WTC11 (cell line): ENCODE measurements around the gene CNKSR3. TPM values are rescaled to one million over a fixed set of nuclear protein-coding genes. Genes with fewer than 3 reads are reported as not detected.

Experiments used
- ATAC-seq: fragments of 200-7000 bp; cut with Tn5 transposase; 2 replicates; pipeline ENCODE4 v1.10.0; 2021; ENCODE audit warnings: mild to moderate bottlenecking, moderate library complexity
- CTCF ChIA-PET: fragments of 300-600 bp; sonication (Branson Sonifier 250); formaldehyde crosslinking; loops from one replicate; lab custom pipeline; 2021; ENCODE audit warnings: antibody characterized with exemption; lab: Charles Lee
- POLR2A ChIA-PET: fragments of 350-600 bp; sonication (Branson Sonifier 250); formaldehyde crosslinking; loops from one replicate; lab custom pipeline; 2021; ENCODE audit warnings: antibody characterized with exemption; lab: Charles Lee
- DNase-seq: peaks from one replicate; pipeline ENCODE4 v3.0.0; 2021; ENCODE audit warnings: low spot score
- H3K27ac Mint-ChIP-seq: 2 replicates; pipeline ENCODE4 v1.8.0; 2021; ENCODE audit warnings: mixed read lengths
- H3K27me3 Mint-ChIP-seq: 2 replicates; pipeline ENCODE4 v1.8.0; 2021; ENCODE audit warnings: low read depth, mild to moderate bottlenecking, moderate library complexity, mixed read lengths
- H3K36me3 Mint-ChIP-seq: 2 replicates; pipeline ENCODE4 v1.8.0; 2021; ENCODE audit warnings: mixed read lengths
- H3K4me1 Mint-ChIP-seq: 2 replicates; pipeline ENCODE4 v1.8.0; 2022; ENCODE audit warnings: mixed read lengths
- H3K4me3 Mint-ChIP-seq: 2 replicates; pipeline ENCODE4 v1.8.0; 2021; ENCODE audit warnings: mild to moderate bottlenecking, moderate library complexity, mixed read lengths
- H3K9me3 Mint-ChIP-seq: 2 replicates; pipeline ENCODE4 v1.8.0; 2021; ENCODE audit warnings: mixed read lengths
- ATF2 ChIP-seq: sonication (generic); formaldehyde crosslinking; IDR thresholded peaks from 2 replicates; pipeline ENCODE4 v1.8.1; 2022; ENCODE audit warnings: low read depth, missing genetic modification reagents, borderline replicate concordance
- CDX4 ChIP-seq: fragments of 250-450 bp; sonication (Bioruptor Pico); IDR thresholded peaks from 2 replicates; pipeline ENCODE4 v1.9.0; 2021; ENCODE audit warnings: moderate library complexity, mild to moderate bottlenecking, inconsistent platforms, borderline replicate concordance
- CREB1 ChIP-seq: sonication (generic); formaldehyde crosslinking; IDR thresholded peaks from 2 replicates; pipeline ENCODE4 v1.8.0; 2023; ENCODE audit warnings: mild to moderate bottlenecking, missing genetic modification reagents
- CREM ChIP-seq: sonication (generic); formaldehyde crosslinking; IDR thresholded peaks from 2 replicates; pipeline ENCODE4 v1.8.1; 2022; ENCODE audit warnings: mild to moderate bottlenecking, missing genetic modification reagents, moderate library complexity
- E2F1 ChIP-seq: sonication (generic); formaldehyde crosslinking; IDR thresholded peaks from 2 replicates; pipeline ENCODE4 v1.8.0; 2022; ENCODE audit warnings: mild to moderate bottlenecking, missing genetic modification reagents
- E2F4 ChIP-seq: sonication (generic); formaldehyde crosslinking; IDR thresholded peaks from 2 replicates; pipeline ENCODE4 v1.8.1; 2022; ENCODE audit warnings: low read depth, mild to moderate bottlenecking, moderate library complexity, missing genetic modification reagents, borderline replicate concordance
- ELF4 ChIP-seq: sonication (generic); formaldehyde crosslinking; IDR thresholded peaks from 2 replicates; pipeline ENCODE4 v1.8.1; 2022; ENCODE audit warnings: low read depth, mild to moderate bottlenecking, moderate library complexity, missing genetic modification reagents
- ERG ChIP-seq: fragments of 250-450 bp; sonication (Bioruptor Pico); IDR thresholded peaks from 2 replicates; pipeline ENCODE4 v1.8.0; 2021; ENCODE audit warnings: mild to moderate bottlenecking
- ESRRA ChIP-seq: sonication (generic); formaldehyde crosslinking; IDR thresholded peaks from 2 replicates; pipeline ENCODE4 v1.8.1; 2022; ENCODE audit warnings: mild to moderate bottlenecking, missing genetic modification reagents, borderline replicate concordance
- ETV6 ChIP-seq: sonication (generic); formaldehyde crosslinking; IDR thresholded peaks from 2 replicates; pipeline ENCODE4 v1.8.1; 2022; ENCODE audit warnings: mild to moderate bottlenecking, missing genetic modification reagents
- FOXK1 ChIP-seq: sonication (generic); formaldehyde crosslinking; IDR thresholded peaks from 2 replicates; pipeline ENCODE4 v1.8.0; 2022; ENCODE audit warnings: mild to moderate bottlenecking, moderate library complexity, missing genetic modification reagents
- GABPB1 ChIP-seq: sonication (generic); formaldehyde crosslinking; IDR thresholded peaks from 2 replicates; pipeline ENCODE4 v1.8.1; 2023; ENCODE audit warnings: mild to moderate bottlenecking, missing genetic modification reagents
- HMGA2 ChIP-seq: fragments of 250-450 bp; sonication (Bioruptor Pico); IDR thresholded peaks from 2 replicates; pipeline ENCODE4 v1.4.0; 2021; ENCODE audit warnings: mild to moderate bottlenecking, moderate library complexity
- IRF2 ChIP-seq: sonication (generic); formaldehyde crosslinking; IDR thresholded peaks from 2 replicates; pipeline ENCODE4 v1.8.0; 2022; ENCODE audit warnings: low read depth, missing genetic modification reagents, borderline replicate concordance
- JUN ChIP-seq: sonication (generic); formaldehyde crosslinking; IDR thresholded peaks from 2 replicates; pipeline ENCODE4 v1.8.0; 2023; ENCODE audit warnings: mild to moderate bottlenecking, missing genetic modification reagents
- KAT7 ChIP-seq: sonication (generic); formaldehyde crosslinking; IDR thresholded peaks from 2 replicates; pipeline ENCODE4 v1.8.1; 2023; ENCODE audit warnings: missing genetic modification reagents, mild to moderate bottlenecking, borderline replicate concordance
- MXD4 ChIP-seq: fragments of 250-450 bp; sonication (Bioruptor Pico); IDR thresholded peaks from 2 replicates; pipeline ENCODE4 v1.8.0; 2021; ENCODE audit warnings: mild to moderate bottlenecking, moderate library complexity, borderline replicate concordance
- MYBL2 ChIP-seq: sonication (generic); formaldehyde crosslinking; IDR thresholded peaks from 2 replicates; pipeline ENCODE4 v1.8.1; 2023; ENCODE audit warnings: mild to moderate bottlenecking, moderate library complexity, missing genetic modification reagents
- NFE2L1 ChIP-seq: sonication (generic); formaldehyde crosslinking; IDR thresholded peaks from 2 replicates; pipeline ENCODE4 v1.8.1; 2023; ENCODE audit warnings: missing genetic modification reagents
- NR1H2 ChIP-seq: sonication (generic); formaldehyde crosslinking; IDR thresholded peaks from 2 replicates; pipeline ENCODE4 v1.9.0; 2021; ENCODE audit warnings: mild to moderate bottlenecking, moderate library complexity, missing genetic modification reagents
- NR2C2 ChIP-seq: sonication (generic); formaldehyde crosslinking; IDR thresholded peaks from 2 replicates; pipeline ENCODE4 v1.8.0; 2022; ENCODE audit warnings: mild to moderate bottlenecking, missing genetic modification reagents
- OVOL2 ChIP-seq: fragments of 250-450 bp; sonication (Bioruptor Pico); IDR thresholded peaks from 2 replicates; pipeline ENCODE4 v1.9.0; 2021; ENCODE audit warnings: mild to moderate bottlenecking, borderline replicate concordance
- PREB ChIP-seq: sonication (generic); formaldehyde crosslinking; IDR thresholded peaks from 2 replicates; pipeline ENCODE4 v1.8.1; 2022; ENCODE audit warnings: mild to moderate bottlenecking, missing genetic modification reagents, moderate library complexity, borderline replicate concordance
- PRRX2 ChIP-seq: fragments of 250-450 bp; sonication (Bioruptor Pico); IDR thresholded peaks from 2 replicates; pipeline ENCODE4 v1.8.0; 2021; ENCODE audit warnings: mild to moderate bottlenecking
- RORB ChIP-seq: fragments of 250-450 bp; sonication (Bioruptor Pico); IDR thresholded peaks from 2 replicates; pipeline ENCODE4 v1.9.0; 2021; ENCODE audit warnings: mild to moderate bottlenecking
- SMAD4 ChIP-seq: sonication (generic); formaldehyde crosslinking; IDR thresholded peaks from 2 replicates; pipeline ENCODE4 v1.8.0; 2022; ENCODE audit warnings: mild to moderate bottlenecking, missing genetic modification reagents
- SOX15 ChIP-seq: fragments of 250-450 bp; sonication (Bioruptor Pico); IDR thresholded peaks from 2 replicates; pipeline ENCODE4 v1.9.0; 2021; ENCODE audit warnings: mild to moderate bottlenecking
- SP1 ChIP-seq: sonication (generic); formaldehyde crosslinking; conservative IDR thresholded peaks from 2 replicates; pipeline ENCODE4 v1.8.1; 2022; ENCODE audit warnings: missing genetic modification reagents
- TEAD1 ChIP-seq: sonication (generic); formaldehyde crosslinking; IDR thresholded peaks from 2 replicates; pipeline ENCODE4 v1.8.0; 2022; ENCODE audit warnings: mild to moderate bottlenecking, missing genetic modification reagents
- USF1 ChIP-seq: sonication (generic); formaldehyde crosslinking; IDR thresholded peaks from 2 replicates; pipeline ENCODE4 v1.8.0; 2022; ENCODE audit warnings: mild to moderate bottlenecking, missing genetic modification reagents
- ZNF416 ChIP-seq: fragments of 250-450 bp; sonication (Bioruptor Pico); IDR thresholded peaks from 2 replicates; pipeline ENCODE4 v1.9.0; 2021; ENCODE audit warnings: mild to moderate bottlenecking, inconsistent platforms
- ZNF423 ChIP-seq: fragments of 250-450 bp; sonication (Bioruptor Pico); IDR thresholded peaks from 2 replicates; pipeline ENCODE4 v2.1.2; 2022; ENCODE audit warnings: mild to moderate bottlenecking, moderate library complexity
- total RNA-seq: library from RNA; stranded (reverse); gene quantifications from 3 replicates; pipeline ENCODE4 v1.2.3, GENCODE V29; 2021

The CNKSR3 gene
- total RNA-seq, 1 experiment from 2014 or later = 5.7 TPM

GRCh38 chr6:154506991-154507898 lies 3.2 kb downstream of the CNKSR3 start:
- no peak overlapping the region for H3K27ac Mint-ChIP-seq
- no peak for TF ChIP-seq TEAD1
- no peak for TF ChIP-seq NR1H2 (CRISPR knock-in tag)
- no peak for TF ChIP-seq CREB1 (CRISPR knock-in tag)
- no peak for TF ChIP-seq KAT7
- TF ChIP-seq FOXK1 (CRISPR knock-in tag) = no peak
- TF ChIP-seq PREB (CRISPR knock-in tag) = no peak
- no peak for TF ChIP-seq SMAD4 (CRISPR knock-in tag)
- TF ChIP-seq GABPB1 (CRISPR knock-in tag) = no peak
- no peak for TF ChIP-seq NFE2L1
- no peak for TF ChIP-seq ERG (CRISPR knock-in tag)
- no peak for TF ChIP-seq MYBL2 (CRISPR knock-in tag)
- no peak for TF ChIP-seq PRRX2 (CRISPR knock-in tag)
- TF ChIP-seq RORB (CRISPR knock-in tag) = no peak
- TF ChIP-seq ZNF423 (CRISPR knock-in tag) = no peak
- no peak for TF ChIP-seq E2F4 (CRISPR knock-in tag)
- no peak for TF ChIP-seq HMGA2 (CRISPR knock-in tag)
- TF ChIP-seq E2F1 (CRISPR knock-in tag) = no peak
- no peak for TF ChIP-seq ATF2
- no peak for TF ChIP-seq ELF4 (CRISPR knock-in tag)
- no peak for TF ChIP-seq IRF2
- no peak for DNase-seq
- H3K27me3 Mint-ChIP-seq = peaks cover 80% of the 10 kb centered on the region
- CTCF ChIA-PET = no interaction called here
- POLR2A ChIA-PET = no interaction called here
- H3K9me3 Mint-ChIP-seq = no peaks in the 10 kb centered on the region
- no peaks in the 10 kb centered on the region; the same call in 1 of the 2 replicates for H3K36me3 Mint-ChIP-seq
- no peak overlapping the region for H3K4me3 Mint-ChIP-seq
- ATAC-seq = no peak
- peaks cover 33% of the 10 kb centered on the region for H3K4me1 Mint-ChIP-seq

- no peaks in the 10 kb centered on the region; the same call in 1 of the 2 replicates for H3K36me3 Mint-ChIP-seq
- H3K4me3 Mint-ChIP-seq = no peak overlapping the region
- ChIA-PET POLR2A (no interaction called here), CTCF (no interaction called here)
- no peaks in the 10 kb centered on the region for H3K9me3 Mint-ChIP-seq
- H3K27me3 Mint-ChIP-seq = peaks cover 77% of the 10 kb centered on the region
- no peak overlapping the region for H3K27ac Mint-ChIP-seq
- DNase-seq (no peak), ATAC-seq (no peak)
- H3K4me1 Mint-ChIP-seq = peaks cover 27% of the 10 kb centered on the region
- TF ChIP-seq JUN (CRISPR knock-in tag) (no peak), USF1 (CRISPR knock-in tag) (no peak), OVOL2 (CRISPR knock-in tag) (no peak), ZNF416 (CRISPR knock-in tag) (no peak), SP1 (no peak), ESRRA (CRISPR knock-in tag) (no peak), NR2C2 (CRISPR knock-in tag) (no peak), MXD4 (CRISPR knock-in tag) (no peak), CREM (CRISPR knock-in tag) (no peak), SOX15 (no peak), HMGA2 (CRISPR knock-in tag) (no peak), ETV6 (no peak), CDX4 (CRISPR knock-in tag) (no peak)
These were observed 3.9 kb downstream of the CNKSR3 start for GRCh38 chr6:154506582-154506981.
